ENCODE measurements around the gene RAD23B. TPM values are rescaled to one million over a fixed set of nuclear protein-coding genes. Genes with fewer than 3 reads are reported as not detected.

RAD23B gene
- total RNA-seq, 1 experiment from 2014 or later, result 114 TPM

- POLR2A ChIA-PET, result no interaction called here
- intact Hi-C loops (cut with micrococcal nuclease; ENCODE audit: unreplicated experiment), result no loop called here
- Histone ChIP-seq H3K4me1 (ENCODE audit: control insufficient read depth, insufficient read depth, low read length) (no peaks in the 10 kb centered on the region), H3K4me3 (ENCODE audit: low read depth in 2 of 2, low read length in 2 of 2) (no peak overlapping the region), H3K27me3 (ENCODE audit: control insufficient read depth, insufficient read depth, low read length) (no peaks in the 10 kb centered on the region), H3K36me3 (ENCODE audit: control insufficient read depth, insufficient read depth, low read length) (no peaks in the 10 kb centered on the region), H3K9me3 (ENCODE audit: control insufficient read depth, insufficient read depth, low read depth, low read length) (no peaks in the 10 kb centered on the region), H3K27ac (ENCODE audit: low read length) (no peak overlapping the region)
- ATAC-seq (no peak), DNase-seq (ENCODE audit: low read depth, low spot score) (no peak)
- CTCF ChIA-PET, result no interaction called here
- TF ChIP-seq REST (IDR thresholded peaks at IDR 0.05; ENCODE audit: insufficient read depth in 1 of 2, low read depth in 2 of 2, low read length in 1 of 2), result no peak
- no peak for TF ChIP-seq POLR2AphosphoS5 (IDR thresholded peaks at IDR 0.05; ENCODE audit: low read depth, low read length)
- no peak for TF ChIP-seq TCF7L2 (IDR thresholded peaks at IDR 0.05; ENCODE audit: low read depth, low read length)
- no peak for TF ChIP-seq SIN3A (IDR thresholded peaks at IDR 0.05; ENCODE audit: borderline replicate concordance, insufficient read depth, low read depth, low read length)
- TF ChIP-seq CTCF (IDR thresholded peaks at IDR 0.05), result no peak
- in situ Hi-C loops (cut with HindIII; ENCODE audit: low pct_unique_long_range_greater_than_20kb, low sequenced_read_pairs), result no loop called here
- BruUV-seq (replicated peaks), result no TSS peak
Observed at GRCh38 chr9:107348836-107349235, 65.8 kb downstream of the RAD23B start.

GRCh38 chr9:107350443-107350842, 67.4 kb downstream of the RAD23B start:
- DNase-seq (ENCODE audit: low read depth, low spot score) (no peak), ATAC-seq (no peak)
- intact Hi-C loops (cut with micrococcal nuclease; ENCODE audit: unreplicated experiment), result no loop called here
- Histone ChIP-seq H3K4me3 (ENCODE audit: low read depth in 2 of 2, low read length in 2 of 2) (no peak overlapping the region), H3K27me3 (ENCODE audit: control insufficient read depth, insufficient read depth, low read length) (no peaks in the 10 kb centered on the region), H3K4me1 (ENCODE audit: control insufficient read depth, insufficient read depth, low read length) (no peaks in the 10 kb centered on the region), H3K9me3 (ENCODE audit: control insufficient read depth, insufficient read depth, low read depth, low read length) (no peaks in the 10 kb centered on the region), H3K27ac (ENCODE audit: low read length) (no peak overlapping the region), H3K36me3 (ENCODE audit: control insufficient read depth, insufficient read depth, low read length) (no peaks in the 10 kb centered on the region)
- CTCF ChIA-PET, result no interaction called here
- in situ Hi-C loops (cut with HindIII; ENCODE audit: low pct_unique_long_range_greater_than_20kb, low sequenced_read_pairs), result no loop called here
- BruUV-seq (replicated peaks), result no TSS peak
- TF ChIP-seq REST (IDR thresholded peaks at IDR 0.05; ENCODE audit: insufficient read depth in 1 of 2, low read depth in 2 of 2, low read length in 1 of 2), result peak; percentile 35 to 70; a peak in 2 of 4 replicates
- no peak for TF ChIP-seq SIN3A (IDR thresholded peaks at IDR 0.05; ENCODE audit: borderline replicate concordance, insufficient read depth, low read depth, low read length)
- POLR2A ChIA-PET, result no interaction called here
